ENCODE results near the gene PARP8.

Gene PARP8

DNA sequence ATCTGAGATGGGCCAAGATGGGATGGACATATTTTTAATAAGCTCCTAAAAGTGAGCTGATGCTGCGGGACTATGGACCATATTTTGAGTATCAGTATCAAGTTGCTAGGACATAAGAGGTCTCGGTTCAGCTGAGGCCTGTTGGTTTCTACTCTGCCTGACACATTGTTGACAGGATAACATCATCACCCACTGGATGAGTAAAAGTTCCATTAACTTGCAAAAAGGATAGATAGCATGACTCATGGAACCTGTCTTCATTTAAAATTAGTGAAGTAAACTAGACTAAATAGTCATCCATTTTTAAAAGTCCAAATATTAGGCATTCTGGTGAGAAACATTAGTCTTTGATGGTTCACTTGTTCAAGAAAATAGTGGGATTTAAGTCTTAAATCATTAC is 33.3 kb downstream of the PARP8 start:
- Histone ChIP-seq H3K36me3 (replicated peaks) (no peaks in the 10 kb centered on the region), H3K4me1 (peaks cover 4% of the 10 kb centered on the region; the same call in 1 of the 2 replicates), H3K4me3 (no peak overlapping the region), H3K27me3 (ENCODE audit: low read depth) (no peaks in the 10 kb centered on the region), H3K9me3 (no peaks in the 10 kb centered on the region)
- no peak for DNase-seq (ENCODE audit: low spot score in 2 of 2)
- in situ Hi-C loops (cut with MboI; ENCODE audit: low sequenced_read_pairs): no loop called here

GRCh38 chr5:50700706-50701105 is 34.3 kb downstream of the PARP8 start:
- no peaks in the 10 kb centered on the region for H3K9me3 ChIP-seq
- no peak overlapping the region for H3K4me3 ChIP-seq
- H3K36me3 ChIP-seq (replicated peaks): no peaks in the 10 kb centered on the region
- peaks cover 4% of the 10 kb centered on the region; the same call in 1 of the 2 replicates for H3K4me1 ChIP-seq
- DNase-seq (ENCODE audit: low spot score in 2 of 2): peak in 1 of 2 experiments; percentile 53
- in situ Hi-C loops (cut with MboI; ENCODE audit: low sequenced_read_pairs): no loop called here
- no peaks in the 10 kb centered on the region for H3K27me3 ChIP-seq (ENCODE audit: low read depth)

- Histone ChIP-seq H3K36me3 (replicated peaks) (no peaks in the 10 kb centered on the region), H3K9me3 (no peaks in the 10 kb centered on the region), H3K27me3 (ENCODE audit: low read depth) (no peaks in the 10 kb centered on the region), H3K4me3 (no peak overlapping the region), H3K4me1 (peaks cover 4% of the 10 kb centered on the region; the same call in 1 of the 2 replicates)
- DNase-seq (ENCODE audit: low spot score in 2 of 2): no peak
- in situ Hi-C loops (cut with MboI; ENCODE audit: low sequenced_read_pairs): no loop called here
Observed at GRCh38 chr5:50702615-50703366, 36.4 kb downstream of the PARP8 start.

DNA sequence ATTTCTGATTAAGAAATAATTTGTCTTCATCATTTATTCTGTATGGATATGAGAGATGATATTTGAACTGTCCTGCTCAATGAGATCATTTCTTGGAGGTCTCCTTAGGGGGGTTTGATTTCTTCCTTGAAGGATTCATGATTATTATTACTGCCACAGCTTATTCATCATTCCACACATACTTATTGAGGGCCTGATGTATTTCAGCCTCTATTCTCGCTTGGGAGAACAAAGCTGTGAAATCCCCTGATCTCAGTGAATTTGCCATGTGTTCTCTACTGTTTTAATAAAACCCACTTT is 36.9 kb downstream of the PARP8 start:
- in situ Hi-C loops (cut with MboI; ENCODE audit: low sequenced_read_pairs): no loop called here
- H3K36me3 ChIP-seq (replicated peaks): no peaks in the 10 kb centered on the region
- no peaks in the 10 kb centered on the region for H3K9me3 ChIP-seq
- no peak for DNase-seq (ENCODE audit: low spot score in 2 of 2)
- H3K4me1 ChIP-seq: peaks cover 4% of the 10 kb centered on the region; the same call in 1 of the 2 replicates
- H3K27me3 ChIP-seq (ENCODE audit: low read depth): no peaks in the 10 kb centered on the region
- H3K4me3 ChIP-seq: no peak overlapping the region

GRCh38 chr5:50704730-50705129 is 38.3 kb downstream of the PARP8 start:
- Histone ChIP-seq H3K9me3 (no peaks in the 10 kb centered on the region), H3K4me3 (no peak overlapping the region), H3K27me3 (ENCODE audit: low read depth) (no peaks in the 10 kb centered on the region), H3K36me3 (replicated peaks) (no peaks in the 10 kb centered on the region), H3K4me1 (peaks cover 4% of the 10 kb centered on the region; the same call in 1 of the 2 replicates)
- in situ Hi-C loops (cut with MboI; ENCODE audit: low sequenced_read_pairs): no loop called here
- no peak for DNase-seq (ENCODE audit: low spot score in 2 of 2)

DNA sequence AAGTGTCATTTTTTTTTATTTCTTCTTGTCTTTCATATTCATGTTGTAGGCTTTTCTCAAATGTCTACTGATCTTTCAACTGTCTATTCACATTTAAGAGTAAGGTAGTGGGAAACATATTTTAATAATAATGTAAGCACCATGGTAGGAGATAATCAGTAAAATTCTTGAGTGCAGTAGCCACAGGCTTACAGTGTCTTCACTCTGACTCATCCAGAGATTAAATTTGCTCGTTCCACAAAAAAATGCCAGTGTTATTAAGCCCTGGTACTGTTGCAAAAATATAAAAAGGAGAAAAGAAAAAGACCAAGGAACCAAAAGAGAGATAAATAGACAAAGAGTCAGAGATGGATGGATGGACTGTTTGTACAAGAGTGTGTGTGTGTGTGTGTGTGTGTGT is 43.0 kb downstream of the PARP8 start:
- Histone ChIP-seq H3K4me3 (no peak overlapping the region), H3K27me3 (ENCODE audit: low read depth) (no peaks in the 10 kb centered on the region), H3K36me3 (replicated peaks) (no peaks in the 10 kb centered on the region), H3K4me1 (no peaks in the 10 kb centered on the region), H3K9me3 (no peaks in the 10 kb centered on the region)
- in situ Hi-C loops (cut with MboI; ENCODE audit: low sequenced_read_pairs): no loop called here
- peak in 1 of 2 experiments; percentile 7 for DNase-seq (ENCODE audit: low spot score in 2 of 2)

DNA sequence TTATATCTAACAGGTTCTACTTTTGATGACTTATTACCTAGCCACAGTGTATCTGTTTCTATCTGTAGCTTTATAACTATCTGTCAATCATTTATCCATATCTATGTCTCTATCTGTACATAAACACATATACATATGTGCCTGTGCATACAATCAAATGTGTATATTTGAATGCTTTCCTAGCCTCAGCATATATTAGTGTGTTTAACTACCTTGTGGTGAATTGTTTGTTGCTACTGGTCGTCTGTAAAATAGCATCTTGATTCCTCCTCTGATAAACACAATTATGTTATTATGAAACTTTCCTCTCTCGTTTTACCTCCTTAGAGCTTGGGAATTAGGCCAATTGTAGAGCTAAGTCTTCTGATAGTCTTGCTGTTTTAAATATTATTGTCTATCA is 44.4 kb downstream of the PARP8 start:
- DNase-seq (ENCODE audit: low spot score in 2 of 2): no peak
- in situ Hi-C loops (cut with MboI; ENCODE audit: low sequenced_read_pairs): no loop called here
- Histone ChIP-seq H3K9me3 (no peaks in the 10 kb centered on the region), H3K4me1 (no peaks in the 10 kb centered on the region), H3K4me3 (no peak overlapping the region), H3K36me3 (replicated peaks) (no peaks in the 10 kb centered on the region), H3K27me3 (ENCODE audit: low read depth) (0 out of 2 replicates have a peak, but pooled peaks cover 3% of the 10 kb centered on the region)

- Histone ChIP-seq H3K9me3 (no peaks in the 10 kb centered on the region), H3K36me3 (replicated peaks) (no peaks in the 10 kb centered on the region), H3K4me3 (no peak overlapping the region), H3K4me1 (no peaks in the 10 kb centered on the region), H3K27me3 (ENCODE audit: low read depth) (peaks cover 6% of the 10 kb centered on the region; the same call in 1 of the 2 replicates)
- DNase-seq (ENCODE audit: low spot score in 2 of 2): no peak
- in situ Hi-C loops (cut with MboI; ENCODE audit: low sequenced_read_pairs): no loop called here
Observed at GRCh38 chr5:50711280-50711679, 44.8 kb downstream of the PARP8 start.

DNA sequence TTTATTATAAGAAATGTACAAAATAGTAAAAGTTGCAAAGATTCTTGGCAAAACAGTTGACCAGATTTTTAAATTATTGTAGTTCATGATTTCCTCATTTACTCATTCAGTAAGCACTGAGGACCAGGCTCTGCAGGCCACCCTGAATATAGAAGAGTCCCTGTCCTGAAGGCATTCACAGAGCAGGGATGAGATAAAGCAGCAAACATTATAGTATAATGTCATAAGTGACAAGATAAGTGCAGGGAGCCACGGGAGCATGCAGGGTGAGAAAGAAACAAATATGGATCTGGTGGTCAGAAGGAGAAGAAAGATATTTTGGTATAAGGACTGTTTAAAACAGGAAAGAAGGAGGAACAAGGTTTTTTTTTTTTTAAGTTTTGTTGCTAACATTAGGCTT is 46.0 kb downstream of the PARP8 start:
- DNase-seq (ENCODE audit: low spot score in 2 of 2): no peak
- Histone ChIP-seq H3K27me3 (ENCODE audit: low read depth) (peaks cover 15% of the 10 kb centered on the region), H3K4me3 (no peak overlapping the region), H3K4me1 (no peaks in the 10 kb centered on the region), H3K36me3 (replicated peaks) (no peaks in the 10 kb centered on the region), H3K9me3 (no peaks in the 10 kb centered on the region)
- in situ Hi-C loops (cut with MboI; ENCODE audit: low sequenced_read_pairs): no loop called here

DNA sequence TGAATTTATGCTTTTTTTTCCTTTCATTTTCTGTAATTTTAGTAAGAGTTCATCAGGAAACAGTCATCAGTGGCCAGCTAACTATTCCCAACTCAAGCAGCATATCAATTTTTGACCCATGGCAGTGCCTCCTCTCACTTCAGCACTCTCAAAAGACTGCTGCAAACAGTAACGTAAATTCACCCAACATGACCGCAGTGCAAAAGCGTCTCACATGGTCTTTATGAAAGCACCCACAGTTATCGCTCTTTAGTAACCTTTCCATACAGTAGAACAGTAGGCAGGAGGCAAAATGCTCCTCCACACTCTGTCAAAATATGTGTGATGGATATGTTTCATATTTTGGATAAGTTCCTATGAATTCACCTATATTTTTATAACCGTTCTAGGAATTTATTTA is 48.6 kb downstream of the PARP8 start:
- Histone ChIP-seq H3K36me3 (replicated peaks) (no peaks in the 10 kb centered on the region), H3K27me3 (ENCODE audit: low read depth) (peaks cover 16% of the 10 kb centered on the region), H3K4me3 (no peak overlapping the region), H3K4me1 (peaks cover 5% of the 10 kb centered on the region), H3K9me3 (no peaks in the 10 kb centered on the region)
- DNase-seq (ENCODE audit: low spot score in 2 of 2): no peak
- in situ Hi-C loops (cut with MboI; ENCODE audit: low sequenced_read_pairs): no loop called here

- H3K27me3 ChIP-seq (ENCODE audit: low read depth): peaks cover 16% of the 10 kb centered on the region
- H3K4me3 ChIP-seq: no peak overlapping the region
- no peaks in the 10 kb centered on the region for H3K9me3 ChIP-seq
- no peaks in the 10 kb centered on the region for H3K36me3 ChIP-seq (replicated peaks)
- peaks cover 8% of the 10 kb centered on the region for H3K4me1 ChIP-seq
- in situ Hi-C loops (cut with MboI; ENCODE audit: low sequenced_read_pairs): no loop called here
- no peak for DNase-seq (ENCODE audit: low spot score in 2 of 2)
Observed at GRCh38 chr5:50716134-50716533, 49.7 kb downstream of the PARP8 start.

DNA sequence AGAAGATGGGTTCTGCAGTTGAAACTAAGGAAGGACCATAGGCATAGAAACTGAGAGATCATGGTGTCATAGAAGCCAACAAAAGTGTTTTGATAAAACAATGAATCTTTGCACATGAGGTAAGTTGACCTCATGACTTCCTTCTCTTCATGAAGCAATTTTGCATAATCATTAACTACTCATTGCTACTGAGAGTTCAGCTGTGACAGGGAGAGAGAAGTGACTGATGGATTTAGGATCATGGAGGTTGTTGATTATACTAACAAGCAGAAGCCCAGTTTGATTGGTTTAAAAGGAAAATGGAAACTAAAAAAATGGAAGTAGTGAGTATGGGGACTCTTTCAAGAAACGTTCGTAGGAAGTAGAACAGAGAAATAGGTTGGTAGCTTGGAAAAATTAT is 51.2 kb downstream of the PARP8 start:
- Histone ChIP-seq H3K36me3 (replicated peaks) (no peaks in the 10 kb centered on the region), H3K27me3 (ENCODE audit: low read depth) (peaks cover 19% of the 10 kb centered on the region), H3K9me3 (no peaks in the 10 kb centered on the region), H3K4me1 (peaks cover 8% of the 10 kb centered on the region), H3K4me3 (no peak overlapping the region)
- DNase-seq (ENCODE audit: low spot score in 2 of 2): no peak
- in situ Hi-C loops (cut with MboI; ENCODE audit: low sequenced_read_pairs): no loop called here

DNA sequence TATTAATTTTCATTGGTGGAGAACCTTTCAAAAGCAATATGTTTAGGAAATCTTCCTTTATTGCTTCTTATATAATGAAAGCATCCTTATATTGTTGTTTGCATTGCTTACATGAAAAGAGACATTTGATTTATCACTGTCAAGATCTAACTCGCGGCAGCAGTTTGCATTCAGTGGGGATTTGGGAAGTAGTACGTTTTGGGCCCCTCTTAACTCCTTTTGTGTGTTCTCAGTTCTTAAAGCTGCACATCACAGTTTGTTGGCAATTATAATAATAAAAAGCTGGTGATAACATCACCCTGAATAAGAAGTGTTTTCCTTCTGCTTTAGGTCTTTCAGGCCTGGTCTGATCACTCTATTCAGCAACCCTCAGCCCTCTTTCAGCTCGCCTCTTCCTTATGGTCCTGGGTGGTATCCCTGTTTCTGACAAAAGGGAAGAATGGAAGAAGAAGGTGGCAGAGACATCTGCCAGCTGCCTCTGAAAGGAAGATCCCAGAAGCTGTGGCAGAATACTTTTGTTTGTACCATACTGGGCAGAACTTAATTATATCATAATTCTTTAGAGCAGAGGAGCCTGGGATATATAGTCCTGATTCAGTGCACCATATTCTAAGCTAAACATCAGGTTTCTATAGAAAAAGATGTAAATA is 53.7 kb downstream of the PARP8 start:
- DNase-seq (ENCODE audit: low spot score in 2 of 2): peak; percentile 51 to 78
- in situ Hi-C loops (cut with MboI; ENCODE audit: low sequenced_read_pairs): no loop called here
- H3K27me3 ChIP-seq (ENCODE audit: low read depth): peaks cover 34% of the 10 kb centered on the region

GRCh38 chr5:50722223-50722622 is 55.8 kb downstream of the PARP8 start:
- Histone ChIP-seq H3K9me3 (no peaks in the 10 kb centered on the region), H3K4me3 (no peak overlapping the region), H3K27me3 (ENCODE audit: low read depth) (peaks cover 29% of the 10 kb centered on the region), H3K36me3 (replicated peaks) (no peaks in the 10 kb centered on the region), H3K4me1 (peaks cover 8% of the 10 kb centered on the region)
- DNase-seq (ENCODE audit: low spot score in 2 of 2): no peak
- in situ Hi-C loops (cut with MboI; ENCODE audit: low sequenced_read_pairs): no loop called here

More for the DNA sequence above, 53.7 kb downstream of the PARP8 start:
- Histone ChIP-seq H3K4me3 (no peak overlapping the region), H3K36me3 (replicated peaks) (no peaks in the 10 kb centered on the region), H3K9me3 (no peaks in the 10 kb centered on the region), H3K4me1 (peaks cover 8% of the 10 kb centered on the region)
